Measurements from ENCODE around the gene NDUFA8. TPM values are rescaled to one million over a fixed set of nuclear protein-coding genes. Genes with fewer than 3 reads are reported as not detected.

NDUFA8 gene
- total RNA-seq, 1 donor from 2014 or later: 37.7 TPM

GRCh38 chr9:122143296-122143695 lies 16.3 kb downstream of the NDUFA8 start:
- H3K4me1 Mint-ChIP-seq: no peaks in the 10 kb centered on the region
- peaks cover 3% of the 10 kb centered on the region for H3K27me3 Mint-ChIP-seq (ENCODE audit: low read depth)
- H3K27ac Mint-ChIP-seq: no peak overlapping the region
- peaks cover 26% of the 10 kb centered on the region for H3K36me3 Mint-ChIP-seq
- no peak overlapping the region for H3K4me3 Mint-ChIP-seq
- DNase-seq (ENCODE audit: low spot score in 2 of 2, unreplicated experiment in 2 of 2): no peak
- no peaks in the 10 kb centered on the region for H3K9me3 Mint-ChIP-seq
- no peak for TF ChIP-seq CTCF (IDR thresholded peaks at IDR 0.05; ENCODE audit: unreplicated experiment)

GRCh38 chr9:122141671-122142070 lies 17.9 kb downstream of the NDUFA8 start:
- H3K27me3 Mint-ChIP-seq (ENCODE audit: low read depth): peaks cover 11% of the 10 kb centered on the region
- H3K4me1 Mint-ChIP-seq: no peaks in the 10 kb centered on the region
- no peaks in the 10 kb centered on the region for H3K9me3 Mint-ChIP-seq
- H3K4me3 Mint-ChIP-seq: no peak overlapping the region
- no peak for TF ChIP-seq CTCF (IDR thresholded peaks at IDR 0.05; ENCODE audit: unreplicated experiment)
- peaks cover 14% of the 10 kb centered on the region for H3K36me3 Mint-ChIP-seq
- DNase-seq (ENCODE audit: low spot score in 2 of 2, unreplicated experiment in 2 of 2): no peak
- H3K27ac Mint-ChIP-seq: no peak overlapping the region

- Mint-ChIP-seq H3K36me3 (peaks cover 10% of the 10 kb centered on the region), H3K9me3 (no peaks in the 10 kb centered on the region), H3K4me3 (no peak overlapping the region), H3K4me1 (no peaks in the 10 kb centered on the region), H3K27ac (no peak overlapping the region), H3K27me3 (ENCODE audit: low read depth) (peaks cover 13% of the 10 kb centered on the region)
- no peak for DNase-seq (ENCODE audit: low spot score in 2 of 2, unreplicated experiment in 2 of 2)
- TF ChIP-seq CTCF (IDR thresholded peaks at IDR 0.05; ENCODE audit: unreplicated experiment): no peak
Observed at GRCh38 chr9:122140368-122141193, 19.0 kb downstream of the NDUFA8 start.

- H3K9me3 Mint-ChIP-seq: no peaks in the 10 kb centered on the region
- H3K27ac Mint-ChIP-seq: no peak overlapping the region
- TF ChIP-seq CTCF (IDR thresholded peaks at IDR 0.05; ENCODE audit: unreplicated experiment): no peak
- peaks cover 1% of the 10 kb centered on the region for H3K36me3 Mint-ChIP-seq
- H3K4me1 Mint-ChIP-seq: no peaks in the 10 kb centered on the region
- no peak for DNase-seq (ENCODE audit: low spot score in 2 of 2, unreplicated experiment in 2 of 2)
- H3K4me3 Mint-ChIP-seq: no peak overlapping the region
- H3K27me3 Mint-ChIP-seq (ENCODE audit: low read depth): peaks cover 16% of the 10 kb centered on the region
Observed at GRCh38 chr9:122138560-122139268, 20.9 kb downstream of the NDUFA8 start.

GRCh38 chr9:122135529-122135859 lies 24.1 kb downstream of the NDUFA8 start:
- TF ChIP-seq CTCF (IDR thresholded peaks at IDR 0.05; ENCODE audit: unreplicated experiment): no peak
- no peak for DNase-seq (ENCODE audit: low spot score in 2 of 2, unreplicated experiment in 2 of 2)
- Mint-ChIP-seq H3K4me1 (peaks cover 13% of the 10 kb centered on the region), H3K27me3 (ENCODE audit: low read depth) (peaks cover 30% of the 10 kb centered on the region), H3K4me3 (no peak overlapping the region), H3K27ac (no peak overlapping the region), H3K36me3 (no peaks in the 10 kb centered on the region), H3K9me3 (no peaks in the 10 kb centered on the region)
